Middle frontal gyrus (tissue), 1 donor: ENCODE measurements around the gene LHX6.

Experiments
- DNase-seq: peaks from one replicate; pipeline ENCODE4 v3.0.0-alpha.2; 2015; ENCODE audit warnings: low spot score; ENCODE audit errors: extremely low spot score

Gene LHX6

GRCh38 chr9:122236681-122237080 is 7.9 kb upstream of the LHX6 start:
- no peak for DNase-seq

GRCh38 chr9:122234022-122234748 is 5.4 kb upstream of the LHX6 start:
- DNase-seq: no peak

- no peak for DNase-seq
Measured at GRCh38 chr9:122232796-122233306, 4.1 kb upstream of the LHX6 start.

GRCh38 chr9:122229485-122229837 is 704 bp upstream of the LHX6 start:
- DNase-seq: no peak

GRCh38 chr9:122228191-122228567 is 578 bp downstream of the LHX6 start:
- DNase-seq: no peak

- DNase-seq: no peak
Measured at GRCh38 chr9:122227575-122227900, 1.2 kb downstream of the LHX6 start.

GRCh38 chr9:122226758-122227574 is 1.8 kb downstream of the LHX6 start:
- no peak for DNase-seq

- DNase-seq: no peak
Measured at GRCh38 chr9:122226142-122226757, 2.5 kb downstream of the LHX6 start.

GRCh38 chr9:122225312-122226141 is 3.2 kb downstream of the LHX6 start:
- DNase-seq: no peak

- DNase-seq: no peak
Measured at GRCh38 chr9:122223435-122223834, 5.3 kb downstream of the LHX6 start.

GRCh38 chr9:122222791-122223190 is 6.0 kb downstream of the LHX6 start:
- DNase-seq: no peak

- no peak for DNase-seq
Measured at GRCh38 chr9:122221183-122221811, 7.5 kb downstream of the LHX6 start.

- no peak for DNase-seq
Measured at GRCh38 chr9:122220673-122221182, 8.0 kb downstream of the LHX6 start.

GRCh38 chr9:122219856-122220672 is 8.7 kb downstream of the LHX6 start:
- DNase-seq: no peak

- no peak for DNase-seq
Measured at GRCh38 chr9:122218935-122219855, 9.6 kb downstream of the LHX6 start.

GRCh38 chr9:122218071-122218934 is 10.5 kb downstream of the LHX6 start:
- DNase-seq: no peak

GRCh38 chr9:122217640-122218039 is 11.1 kb downstream of the LHX6 start:
- DNase-seq: no peak
